OCI-LY1 (cell line): ENCODE data around the gene GATD1.

ENCODE experiments used
- H2AFZ ChIP-seq: fragments of 200-600 bp; sonication (generic), shearing (Covaris generic); 2 replicates; pipeline ENCODE4 v1.6.0; 2014; ENCODE audit warnings: antibody characterized with exemption, mild to moderate bottlenecking, low read length
- H3F3A ChIP-seq: fragments of 200-600 bp; sonication (generic), shearing (Covaris generic); 2 replicates; pipeline ENCODE4 v1.6.0; 2014; ENCODE audit warnings: mild to moderate bottlenecking, antibody characterized with exemption, low read length, moderate library complexity; ENCODE audit not compliant: insufficient read depth
- H3K27ac ChIP-seq: fragments of 200-600 bp; sonication (generic); 2 replicates; pipeline ENCODE4 v1.5.1; 2014; ENCODE audit warnings: low read length, mixed run types, mild to moderate bottlenecking, low read depth; ENCODE audit not compliant: poor library complexity, severe bottlenecking
- H3K27me3 ChIP-seq: fragments of 200-600 bp; sonication (generic); 2 replicates; pipeline ENCODE4 v1.6.0; 2014; ENCODE audit warnings: antibody characterized with exemption, mild to moderate bottlenecking, low read length, moderate library complexity; ENCODE audit not compliant: insufficient read depth
- H3K36me3 ChIP-seq: fragments of 200-600 bp; sonication (generic); 2 replicates; pipeline ENCODE4 v1.6.1; 2014; ENCODE audit warnings: mild to moderate bottlenecking, antibody characterized with exemption, low read length, moderate library complexity, mixed read lengths; ENCODE audit not compliant: insufficient read depth
- H3K4me1 ChIP-seq: fragments of 200-600 bp; sonication (generic); 2 replicates; pipeline ENCODE4 v1.5.1; 2014; ENCODE audit warnings: mild to moderate bottlenecking, low read length, moderate library complexity; ENCODE audit not compliant: insufficient read depth, severe bottlenecking
- H3K4me2 ChIP-seq: fragments of 200-600 bp; sonication (generic), shearing (Covaris generic); 2 replicates; pipeline ENCODE4 v1.6.1; 2014; ENCODE audit warnings: low read length
- H3K4me3 ChIP-seq: fragments of 200-600 bp; sonication (generic); 2 replicates; pipeline ENCODE4 v1.5.1; 2014; ENCODE audit warnings: low read length, low read depth, mild to moderate bottlenecking, mixed read lengths; ENCODE audit not compliant: poor library complexity, severe bottlenecking
- H3K79me2 ChIP-seq: fragments of 200-600 bp; shearing (Covaris generic); 2 replicates; pipeline ENCODE4 v1.6.1; 2016; ENCODE audit warnings: mixed run types, low read length, mixed read lengths; ENCODE audit not compliant: insufficient read depth
- H3K9ac ChIP-seq: fragments of 200-600 bp; sonication (generic), shearing (Covaris generic); 2 replicates; pipeline ENCODE4 v1.6.1; 2014; ENCODE audit warnings: mild to moderate bottlenecking, low read length, mixed read lengths
- H3K9me2 ChIP-seq: fragments of 200-600 bp; sonication (generic), shearing (Covaris generic); 2 replicates; pipeline ENCODE4 v1.6.1; 2014; ENCODE audit warnings: low read depth, mild to moderate bottlenecking, low read length, mixed read lengths
- H3K9me3 ChIP-seq: fragments of 200-600 bp; shearing (Covaris generic); 2 replicates; pipeline ENCODE4 v1.6.1; 2014; ENCODE audit warnings: low read length, mixed read lengths
- H4K20me1 ChIP-seq: fragments of 200-600 bp; sonication (generic), shearing (Covaris generic); 2 replicates; pipeline ENCODE4 v1.6.0; 2016; ENCODE audit warnings: mild to moderate bottlenecking, low read length; ENCODE audit not compliant: insufficient read depth
- CTCF ChIP-seq: fragments of 200-600 bp; sonication (generic), shearing (Covaris generic); IDR thresholded peaks from 2 replicates; pipeline ENCODE4 v1.5.1; 2017; ENCODE audit warnings: mild to moderate bottlenecking, antibody characterized with exemption, low read length, moderate library complexity, mixed read lengths
- EZH2 ChIP-seq: fragments of 200-600 bp; sonication (generic), shearing (Covaris generic); IDR thresholded peaks from 2 replicates; pipeline ENCODE4 v1.8.0; 2017; ENCODE audit warnings: borderline replicate concordance, mixed run types, mild to moderate bottlenecking, antibody characterized with exemption, low read length, moderate library complexity, mixed read lengths

GATD1 gene

GRCh38 chr11:825366-826226 is 48.3 kb upstream of the GATD1 start:
- H3K4me1 ChIP-seq: peaks cover 31% of the 10 kb centered on the region
- no peak overlapping the region for H3K4me2 ChIP-seq
- H3K9me2 ChIP-seq: no peaks in the 10 kb centered on the region
- no peak overlapping the region for H3K9ac ChIP-seq
- no peaks in the 10 kb centered on the region for H3F3A ChIP-seq
- H3K27me3 ChIP-seq: peaks cover 17% of the 10 kb centered on the region
- H3K79me2 ChIP-seq: no peaks in the 10 kb centered on the region
- H2AFZ ChIP-seq: no peak overlapping the region
- TF ChIP-seq CTCF (no peak), EZH2 (no peak)
- H3K9me3 ChIP-seq: no peaks in the 10 kb centered on the region
- no peak overlapping the region for H3K4me3 ChIP-seq
- H4K20me1 ChIP-seq: no peaks in the 10 kb centered on the region
- no peak overlapping the region for H3K27ac ChIP-seq
- H3K36me3 ChIP-seq: peaks cover 14% of the 10 kb centered on the region

- peaks cover 14% of the 10 kb centered on the region for H3K36me3 ChIP-seq
- H3K4me2 ChIP-seq: no peak overlapping the region
- peaks cover 15% of the 10 kb centered on the region for H3K27me3 ChIP-seq
- H4K20me1 ChIP-seq: no peaks in the 10 kb centered on the region
- H3K9me2 ChIP-seq: no peaks in the 10 kb centered on the region
- TF ChIP-seq EZH2 (no peak), CTCF (no peak)
- no peaks in the 10 kb centered on the region for H3K9me3 ChIP-seq
- H3K79me2 ChIP-seq: no peaks in the 10 kb centered on the region
- no peak overlapping the region for H3K27ac ChIP-seq
- H3K4me1 ChIP-seq: peaks cover 30% of the 10 kb centered on the region
- no peaks in the 10 kb centered on the region for H3F3A ChIP-seq
- no peak overlapping the region for H2AFZ ChIP-seq
- H3K4me3 ChIP-seq: no peak overlapping the region
- no peak overlapping the region for H3K9ac ChIP-seq
These were observed 47.7 kb upstream of the GATD1 start for GRCh38 chr11:824942-825341.

GRCh38 chr11:824292-824880 is 47.1 kb upstream of the GATD1 start:
- Histone ChIP-seq H3F3A (no peaks in the 10 kb centered on the region), H3K9ac (no peak overlapping the region), H3K4me3 (no peak overlapping the region), H3K4me2 (no peak overlapping the region), H3K9me2 (no peaks in the 10 kb centered on the region), H3K27ac (no peak overlapping the region), H3K4me1 (peaks cover 24% of the 10 kb centered on the region), H4K20me1 (no peaks in the 10 kb centered on the region), H3K27me3 (peaks cover 14% of the 10 kb centered on the region), H3K79me2 (no peaks in the 10 kb centered on the region), H3K9me3 (no peaks in the 10 kb centered on the region), H3K36me3 (peaks cover 14% of the 10 kb centered on the region), H2AFZ (no peak overlapping the region)
- TF ChIP-seq EZH2: no peak
- TF ChIP-seq CTCF: no peak
